OCI-LY1 (cell line): ENCODE data around the gene LIMS1.

Experiments
- EZH2 ChIP-seq: fragments of 200-600 bp; sonication (generic), shearing (Covaris generic); IDR thresholded peaks from 2 replicates; pipeline ENCODE4 v1.8.0; 2017; ENCODE audit warnings: borderline replicate concordance, mixed run types, mild to moderate bottlenecking, antibody characterized with exemption, low read length, moderate library complexity, mixed read lengths
- TF ChIP-seq, protein P1 (sequence below): fragments of 200-600 bp; sonication (generic), shearing (Covaris generic); IDR thresholded peaks from 2 replicates; pipeline ENCODE4 v1.5.1; 2017; ENCODE audit warnings: mild to moderate bottlenecking, antibody characterized with exemption, low read length, moderate library complexity, mixed read lengths

DNA sequence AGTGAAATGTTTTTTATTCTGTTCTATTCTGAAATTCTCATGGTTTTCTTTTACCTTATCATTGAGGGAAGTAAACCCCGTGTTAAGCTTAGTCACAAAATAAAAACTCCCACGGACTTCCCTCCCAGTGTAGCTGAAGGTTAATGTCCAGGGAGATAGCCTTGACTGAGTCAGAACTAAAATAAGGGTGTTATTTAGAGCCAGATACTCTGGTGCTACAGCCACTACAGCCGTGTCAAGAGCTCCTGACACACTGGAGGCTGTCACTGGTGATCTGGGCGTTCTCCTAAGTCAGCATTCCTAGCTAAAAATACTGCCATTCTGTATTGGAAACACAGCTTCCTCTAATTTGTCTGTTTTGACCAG lies 103.0 kb downstream of the LIMS1 start:
- TF ChIP-seq EZH2 = no peak
- TF ChIP-seq, protein P1, sequence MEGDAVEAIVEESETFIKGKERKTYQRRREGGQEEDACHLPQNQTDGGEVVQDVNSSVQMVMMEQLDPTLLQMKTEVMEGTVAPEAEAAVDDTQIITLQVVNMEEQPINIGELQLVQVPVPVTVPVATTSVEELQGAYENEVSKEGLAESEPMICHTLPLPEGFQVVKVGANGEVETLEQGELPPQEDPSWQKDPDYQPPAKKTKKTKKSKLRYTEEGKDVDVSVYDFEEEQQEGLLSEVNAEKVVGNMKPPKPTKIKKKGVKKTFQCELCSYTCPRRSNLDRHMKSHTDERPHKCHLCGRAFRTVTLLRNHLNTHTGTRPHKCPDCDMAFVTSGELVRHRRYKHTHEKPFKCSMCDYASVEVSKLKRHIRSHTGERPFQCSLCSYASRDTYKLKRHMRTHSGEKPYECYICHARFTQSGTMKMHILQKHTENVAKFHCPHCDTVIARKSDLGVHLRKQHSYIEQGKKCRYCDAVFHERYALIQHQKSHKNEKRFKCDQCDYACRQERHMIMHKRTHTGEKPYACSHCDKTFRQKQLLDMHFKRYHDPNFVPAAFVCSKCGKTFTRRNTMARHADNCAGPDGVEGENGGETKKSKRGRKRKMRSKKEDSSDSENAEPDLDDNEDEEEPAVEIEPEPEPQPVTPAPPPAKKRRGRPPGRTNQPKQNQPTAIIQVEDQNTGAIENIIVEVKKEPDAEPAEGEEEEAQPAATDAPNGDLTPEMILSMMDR = no peak
